Mucosa of rectum (tissue), 2 donors: ENCODE measurements around the gene RGS12.

ENCODE experiments used
- H3K27ac ChIP-seq, 2 donors: one replicate each; pipeline ENCODE4 v1.7.0; 2013; ENCODE audit warnings: inconsistent platforms in 2 of 2, low read depth in 2 of 2, low read length in 2 of 2
- H3K27me3 ChIP-seq, 2 donors: one replicate each; pipeline ENCODE4 v1.7.0; 2013; ENCODE audit warnings: low read length in 2 of 2; ENCODE audit not compliant: control insufficient read depth in 2 of 2, insufficient read depth in 2 of 2
- H3K36me3 ChIP-seq, 2 donors: one replicate each; pipeline ENCODE4 v1.7.0; 2013; ENCODE audit warnings: low read length in 2 of 2; ENCODE audit not compliant: control insufficient read depth in 2 of 2, insufficient read depth in 2 of 2
- H3K4me1 ChIP-seq, 2 donors: one replicate each; pipeline ENCODE4 v1.7.0; 2013; ENCODE audit warnings: low read length in 2 of 2, mild to moderate bottlenecking in 1 of 2; ENCODE audit not compliant: control insufficient read depth in 2 of 2, insufficient read depth in 2 of 2
- H3K4me3 ChIP-seq, 2 donors: one replicate each; pipeline ENCODE4 v1.7.0; 2013; ENCODE audit warnings: low read length in 2 of 2
- H3K9ac ChIP-seq, 2 donors: one replicate each; pipeline ENCODE4 v1.7.0; 2013; ENCODE audit warnings: low read length in 2 of 2, low read depth in 1 of 2, mild to moderate bottlenecking in 1 of 2
- H3K9me3 ChIP-seq, 2 donors: one replicate each; pipeline ENCODE4 v1.7.0; 2013; ENCODE audit warnings: low read length in 2 of 2; ENCODE audit not compliant: control insufficient read depth in 2 of 2
- donor health status: healthy.
- donor health status: Normal muscosa, but diverticular disease.

RGS12 gene

DNA sequence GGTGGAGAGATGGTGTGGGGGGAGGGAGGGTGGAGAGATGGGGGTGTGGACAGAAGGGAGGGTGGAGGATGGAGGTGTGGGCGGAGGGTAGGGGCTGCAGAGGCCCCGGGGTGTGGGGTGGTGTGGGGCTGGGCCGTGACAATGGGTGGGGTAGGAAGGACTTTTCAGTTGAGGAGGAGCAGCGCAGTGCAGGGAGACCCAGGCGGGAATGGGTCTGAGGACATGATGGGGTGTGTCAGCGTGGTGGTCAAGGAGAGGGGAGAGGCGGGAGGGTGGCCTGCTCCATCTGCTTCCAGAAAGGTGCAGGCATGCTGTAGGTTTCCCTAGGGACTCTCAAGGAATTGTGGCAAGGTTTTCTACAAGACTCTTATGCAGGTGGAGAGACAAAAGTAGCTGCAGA lies 48.9 kb downstream of the RGS12 start:
- Histone ChIP-seq H3K27ac (no peak overlapping the region), H3K4me1 (no peaks in the 10 kb centered on the region), H3K36me3 (peaks cover 0 to 2% of the 10 kb centered on the region in 2 donors), H3K4me3 (no peak overlapping the region), H3K9me3 (no peaks in the 10 kb centered on the region), H3K27me3 (no peaks in the 10 kb centered on the region), H3K9ac (no peak overlapping the region)

DNA sequence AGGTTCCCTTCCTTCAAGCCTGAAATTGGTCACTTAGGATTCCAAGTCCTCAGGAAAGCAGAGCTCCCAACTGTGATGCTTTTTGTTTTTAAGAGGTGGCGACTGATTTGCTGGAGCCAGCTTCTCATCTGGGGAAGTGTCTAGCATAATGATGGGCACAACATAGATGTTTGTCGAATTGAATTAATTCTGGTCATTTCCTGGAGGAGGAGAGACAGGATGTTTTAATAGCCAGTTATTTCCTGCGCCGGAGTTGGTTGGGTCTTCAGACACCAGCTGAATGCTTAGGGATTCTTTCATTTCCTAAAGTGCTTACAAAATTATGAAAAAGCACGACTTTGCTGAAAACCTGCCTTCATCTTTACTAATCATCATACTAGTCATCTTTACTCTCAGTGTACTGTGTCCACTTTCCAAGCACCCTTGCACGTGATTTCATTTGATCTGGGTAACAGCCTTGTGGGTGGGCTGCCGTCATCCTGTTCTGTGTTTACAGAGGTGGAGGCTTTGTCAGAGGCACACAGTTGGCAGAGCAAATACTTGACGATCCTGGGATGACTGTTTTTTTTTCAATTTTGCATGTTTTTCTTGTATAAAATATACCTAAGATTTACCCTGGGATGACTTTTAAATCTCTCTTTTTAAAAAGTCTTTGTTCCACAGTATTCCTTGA lies 49.5 kb downstream of the RGS12 start:
- H3K36me3 ChIP-seq, result peaks cover 0 to 2% of the 10 kb centered on the region in 2 donors
- H3K9me3 ChIP-seq, result no peaks in the 10 kb centered on the region
- H3K4me3 ChIP-seq, result no peak overlapping the region
- no peaks in the 10 kb centered on the region for H3K27me3 ChIP-seq
- H3K27ac ChIP-seq, result no peak overlapping the region
- no peak overlapping the region for H3K9ac ChIP-seq
- H3K4me1 ChIP-seq, result no peaks in the 10 kb centered on the region
